Parathyroid adenoma (tissue), 2 donors: ENCODE data around the gene SPESP1.

ENCODE experiments used
- H2AFZ ChIP-seq: fragments of 300-600 bp; sonication (generic); one replicate; pipeline ENCODE4 v1.7.0; 2017; ENCODE audit warnings: antibody characterized with exemption, mild to moderate bottlenecking
- H3K27ac ChIP-seq: fragments of 300-600 bp; sonication (generic); one replicate; pipeline ENCODE4 v1.7.0; 2017
- H3K27me3 ChIP-seq: fragments of 300-600 bp; sonication (generic); one replicate; pipeline ENCODE4 v1.7.0; 2017; ENCODE audit warnings: low read length; ENCODE audit not compliant: control insufficient read depth, insufficient read depth
- H3K36me3 ChIP-seq: fragments of 300-600 bp; sonication (generic); one replicate; pipeline ENCODE4 v1.7.0; 2017; ENCODE audit warnings: low read length; ENCODE audit not compliant: control insufficient read depth, insufficient read depth
- H3K4me1 ChIP-seq: fragments of 300-600 bp; sonication (generic); one replicate; pipeline ENCODE4 v1.7.0; 2017; ENCODE audit warnings: control low read depth
- H3K4me2 ChIP-seq: fragments of 300-600 bp; sonication (generic); one replicate; pipeline ENCODE4 v1.7.0; 2017; ENCODE audit warnings: low read length
- H3K4me3 ChIP-seq: fragments of 300-600 bp; sonication (generic); one replicate; pipeline ENCODE4 v1.7.0; 2017; ENCODE audit warnings: low read depth, low read length
- H3K79me2 ChIP-seq: fragments of 300-600 bp; sonication (generic); one replicate; pipeline ENCODE4 v1.7.0; 2017; ENCODE audit warnings: control low read depth
- H3K9ac ChIP-seq: fragments of 300-600 bp; sonication (generic); one replicate; pipeline ENCODE4 v1.7.0; 2017; ENCODE audit warnings: mild to moderate bottlenecking
- H3K9me3 ChIP-seq: fragments of 300-600 bp; sonication (generic); one replicate; pipeline ENCODE4 v1.7.0; 2017; ENCODE audit warnings: low read length; ENCODE audit not compliant: control insufficient read depth
- CTCF ChIP-seq: fragments of 300-600 bp; sonication (generic); IDR thresholded peaks from one replicate; pipeline ENCODE4 v1.7.0; 2017; ENCODE audit warnings: antibody characterized with exemption, mild to moderate bottlenecking
- donor health status: primary hyperparathyroidism.

Gene SPESP1

GRCh38 chr15:68987676-68988075, 57.4 kb downstream of the SPESP1 start:
- Histone ChIP-seq H3K27me3 (no peaks in the 10 kb centered on the region), H3K4me3 (no peak overlapping the region)
- TF ChIP-seq CTCF = no peak

GRCh38 chr15:68989541-68990230, 59.4 kb downstream of the SPESP1 start:
- Histone ChIP-seq H3K27me3 (no peaks in the 10 kb centered on the region), H3K4me2 (no peak overlapping the region), H3K4me1 (peaks cover 16% of the 10 kb centered on the region), H3K36me3 (no peaks in the 10 kb centered on the region), H3K79me2 (no peaks in the 10 kb centered on the region), H3K9ac (no peak overlapping the region), H2AFZ (peak overlapping the region; percentile 22), H3K9me3 (no peaks in the 10 kb centered on the region), H3K4me3 (no peak overlapping the region), H3K27ac (no peak overlapping the region)
- no peak for TF ChIP-seq CTCF

More at GRCh38 chr15:68987676-68988075, 57.4 kb downstream of the SPESP1 start:
- Histone ChIP-seq H3K4me2 (no peak overlapping the region), H3K27ac (no peak overlapping the region), H2AFZ (no peak overlapping the region), H3K9me3 (no peaks in the 10 kb centered on the region), H3K4me1 (peaks cover 25% of the 10 kb centered on the region), H3K36me3 (no peaks in the 10 kb centered on the region), H3K79me2 (no peaks in the 10 kb centered on the region), H3K9ac (no peak overlapping the region)

- Histone ChIP-seq H3K4me2 (no peak overlapping the region), H3K9me3 (no peaks in the 10 kb centered on the region), H2AFZ (peak overlapping the region; percentile 20), H3K4me3 (no peak overlapping the region), H3K4me1 (peaks cover 18% of the 10 kb centered on the region), H3K36me3 (no peaks in the 10 kb centered on the region), H3K9ac (no peak overlapping the region), H3K27ac (no peak overlapping the region), H3K27me3 (no peaks in the 10 kb centered on the region), H3K79me2 (no peaks in the 10 kb centered on the region)
- no peak for TF ChIP-seq CTCF
Measured at GRCh38 chr15:68990231-68990991, 60.1 kb downstream of the SPESP1 start.

GRCh38 chr15:68990992-68991500, 60.7 kb downstream of the SPESP1 start:
- H3K79me2 ChIP-seq = no peaks in the 10 kb centered on the region
- TF ChIP-seq CTCF = no peak
- no peak overlapping the region for H3K9ac ChIP-seq
- peak overlapping the region; percentile 24 for H3K27ac ChIP-seq
- H3K4me3 ChIP-seq = no peak overlapping the region
- peak overlapping the region; percentile 29 for H2AFZ ChIP-seq
- H3K36me3 ChIP-seq = no peaks in the 10 kb centered on the region
- no peaks in the 10 kb centered on the region for H3K9me3 ChIP-seq
- H3K4me1 ChIP-seq = peaks cover 18% of the 10 kb centered on the region
- H3K27me3 ChIP-seq = no peaks in the 10 kb centered on the region
- no peak overlapping the region for H3K4me2 ChIP-seq
